ENCODE results near the gene PAGE2.

The PAGE2 gene

GRCh38 chrX:55072286-55072685 is 16.5 kb upstream of the PAGE2 start:
- no peaks in the 10 kb centered on the region for H3K36me3 ChIP-seq
- H3K4me3 ChIP-seq (ENCODE audit: low read depth, low read length), result no peak overlapping the region
- DNase-seq, result no peak
- H3K9me3 ChIP-seq (ENCODE audit: severe bottlenecking), result no peaks in the 10 kb centered on the region
- peaks cover 24% of the 10 kb centered on the region for H3K27me3 ChIP-seq (ENCODE audit: insufficient read depth, low read depth, severe bottlenecking)
- TF ChIP-seq CTCF (IDR thresholded peaks at IDR 0.05; ENCODE audit: low read depth, low read length), result no peak
- no peak overlapping the region for H3K27ac ChIP-seq

DNA sequence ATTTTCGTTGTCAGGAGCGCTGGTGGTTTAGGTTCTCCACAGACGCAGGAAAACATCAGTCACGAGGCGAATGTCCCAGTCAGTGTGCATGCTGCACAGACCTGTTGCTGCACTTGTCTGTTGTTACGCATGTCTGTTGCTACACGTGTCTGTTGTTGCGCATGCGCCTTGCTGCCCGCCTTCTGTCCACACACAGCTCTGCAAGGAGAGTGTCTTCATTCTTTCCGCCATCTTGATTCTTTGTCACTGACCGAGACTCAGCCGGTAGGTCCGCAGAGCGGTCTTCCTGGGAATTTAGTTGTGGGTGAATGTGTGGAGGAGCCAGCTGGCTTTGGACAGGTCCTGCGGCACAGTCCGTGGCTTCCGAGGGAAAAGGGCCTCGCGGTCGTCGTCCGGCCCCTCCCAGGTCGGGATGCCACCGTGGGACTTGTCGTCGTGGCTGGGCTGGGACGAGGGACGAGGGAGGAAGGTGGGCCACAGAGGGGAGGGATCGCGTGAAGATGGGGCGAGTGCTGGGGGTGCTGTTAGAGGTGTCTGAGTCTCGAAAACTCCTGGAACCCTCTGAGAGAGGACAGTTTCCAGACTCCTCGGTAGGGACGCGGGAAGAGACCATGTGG is 13.9 kb upstream of the PAGE2 start, which contains the start of gene PAGE2B:
PAGE2B (plus strand) TSS at position 180 of the 617 bp plus-strand sequence. CDS start 1,012 bp downstream, outside the sequence.
- Histone ChIP-seq H3K9me3 (ENCODE audit: severe bottlenecking) (no peaks in the 10 kb centered on the region), H3K36me3 (no peaks in the 10 kb centered on the region), H3K27me3 (ENCODE audit: insufficient read depth, low read depth, severe bottlenecking) (peaks cover 24% of the 10 kb centered on the region), H3K4me3 (ENCODE audit: low read depth, low read length) (no peak within 1 kb of the TSS), H3K27ac (no peak within 1 kb of the TSS)
- no peak for TF ChIP-seq CTCF (IDR thresholded peaks at IDR 0.05; ENCODE audit: low read depth, low read length)
- DNase-seq, result no peak

DNA sequence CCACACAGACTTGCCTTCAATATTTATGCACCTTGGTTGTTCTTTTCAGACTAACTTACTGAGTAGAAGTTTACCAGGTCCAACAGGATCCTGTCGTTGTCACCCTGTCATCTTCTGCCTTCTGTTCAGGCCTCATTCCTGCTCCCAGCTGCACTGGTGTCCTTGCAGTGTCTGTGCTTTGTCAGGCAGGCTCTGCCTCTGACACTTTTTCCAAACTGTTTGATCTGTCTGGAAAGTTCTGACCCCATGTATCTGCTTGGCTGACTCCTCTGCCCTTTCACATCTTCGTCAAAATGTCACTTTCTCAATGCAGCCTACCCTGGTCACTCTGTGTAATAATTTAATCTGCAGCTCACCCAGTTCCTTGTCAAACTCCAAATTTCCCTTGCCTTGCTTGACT is 9.9 kb downstream of the PAGE2 start:
- Histone ChIP-seq H3K36me3 (no peaks in the 10 kb centered on the region), H3K27me3 (ENCODE audit: insufficient read depth, low read depth, severe bottlenecking) (peaks cover 41% of the 10 kb centered on the region), H3K9me3 (ENCODE audit: severe bottlenecking) (no peaks in the 10 kb centered on the region), H3K4me3 (ENCODE audit: low read depth, low read length) (no peak overlapping the region), H3K27ac (no peak overlapping the region)
- no peak for TF ChIP-seq CTCF (IDR thresholded peaks at IDR 0.05; ENCODE audit: low read depth, low read length)
- DNase-seq, result no peak

DNA sequence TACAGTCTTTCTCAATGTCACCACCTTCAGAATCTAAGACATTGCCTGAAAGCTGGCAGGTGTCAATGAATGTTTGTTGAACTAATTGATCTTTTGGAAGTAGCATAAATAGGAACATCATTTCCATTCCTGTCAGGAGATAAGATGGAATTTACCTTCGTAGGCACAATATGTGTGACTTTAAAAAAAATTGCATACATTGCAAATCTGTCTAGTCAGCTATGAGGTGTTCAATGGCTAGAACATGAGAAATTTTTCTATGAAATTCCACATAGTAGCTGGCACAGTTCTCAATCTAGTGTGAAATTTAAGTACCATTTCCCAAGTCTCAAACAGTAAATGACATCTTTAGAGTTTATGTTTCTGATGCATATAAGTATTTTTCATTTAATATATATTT is 10.3 kb downstream of the PAGE2 start:
- Histone ChIP-seq H3K36me3 (no peaks in the 10 kb centered on the region), H3K27me3 (ENCODE audit: insufficient read depth, low read depth, severe bottlenecking) (peaks cover 44% of the 10 kb centered on the region), H3K9me3 (ENCODE audit: severe bottlenecking) (no peaks in the 10 kb centered on the region), H3K27ac (no peak overlapping the region), H3K4me3 (ENCODE audit: low read depth, low read length) (no peak overlapping the region)
- no peak for TF ChIP-seq CTCF (IDR thresholded peaks at IDR 0.05; ENCODE audit: low read depth, low read length)
- no peak for DNase-seq

- Histone ChIP-seq H3K36me3 (no peaks in the 10 kb centered on the region), H3K27me3 (ENCODE audit: insufficient read depth, low read depth, severe bottlenecking) (peaks cover 35% of the 10 kb centered on the region), H3K27ac (no peak overlapping the region), H3K9me3 (ENCODE audit: severe bottlenecking) (no peaks in the 10 kb centered on the region), H3K4me3 (ENCODE audit: low read depth, low read length) (no peak overlapping the region)
- TF ChIP-seq CTCF (IDR thresholded peaks at IDR 0.05; ENCODE audit: low read depth, low read length), result no peak
- DNase-seq, result no peak
Measured at GRCh38 chrX:55102754-55103153, 13.9 kb downstream of the PAGE2 start.

GRCh38 chrX:55107262-55107661 is 18.4 kb downstream of the PAGE2 start:
- Histone ChIP-seq H3K4me3 (ENCODE audit: low read depth, low read length) (no peak overlapping the region), H3K27ac (no peak overlapping the region), H3K27me3 (ENCODE audit: insufficient read depth, low read depth, severe bottlenecking) (peaks cover 26% of the 10 kb centered on the region), H3K36me3 (no peaks in the 10 kb centered on the region), H3K9me3 (ENCODE audit: severe bottlenecking) (no peaks in the 10 kb centered on the region)
- no peak for DNase-seq
- TF ChIP-seq CTCF (IDR thresholded peaks at IDR 0.05; ENCODE audit: low read depth, low read length), result no peak

Data from WERI-Rb-1 (cell line).